GM11168 (cell line): ENCODE measurements around the gene ZNF423.
"Not testable (repeated sequence)": the region's sequence is repeated elsewhere in the genome, so short reads cannot be mapped to it uniquely, and the experiment has no call there.

Source experiments
- in situ Hi-C: fragments of 300-500 bp; cut with MboI; formaldehyde crosslinking; loops from one replicate; pipeline ENCODE4 v1.12.0; 2022; ENCODE audit warnings: low sequenced_read_pairs; ENCODE audit not compliant: unreplicated experiment

The ZNF423 gene

GRCh38 chr16:49874613-49875237 is 18.8 kb upstream of the ZNF423 start:
- in situ Hi-C loops = no loop called here

GRCh38 chr16:49871824-49872223 is 15.9 kb upstream of the ZNF423 start:
- in situ Hi-C loops = not testable (repeated sequence)

GRCh38 chr16:49869731-49870130 is 13.8 kb upstream of the ZNF423 start:
- in situ Hi-C loops = no loop called here

GRCh38 chr16:49867796-49868668 is 12.1 kb upstream of the ZNF423 start:
- in situ Hi-C loops = no loop called here

GRCh38 chr16:49867234-49867633 is 11.3 kb upstream of the ZNF423 start:
- in situ Hi-C loops = no loop called here

GRCh38 chr16:49866595-49867071 is 10.7 kb upstream of the ZNF423 start:
- in situ Hi-C loops = no loop called here

GRCh38 chr16:49862694-49863093 is 6.8 kb upstream of the ZNF423 start:
- in situ Hi-C loops = no loop called here

- in situ Hi-C loops = no loop called here
These were observed 5.4 kb upstream of the ZNF423 start for GRCh38 chr16:49861299-49861698.

GRCh38 chr16:49860593-49860992 is 4.7 kb upstream of the ZNF423 start:
- in situ Hi-C loops = no loop called here

GRCh38 chr16:49859125-49859811 is 3.4 kb upstream of the ZNF423 start:
- in situ Hi-C loops = no loop called here

- in situ Hi-C loops = no loop called here
These were observed 2.5 kb upstream of the ZNF423 start for GRCh38 chr16:49858200-49859124.

- in situ Hi-C loops = no loop called here
These were observed 1.7 kb upstream of the ZNF423 start for GRCh38 chr16:49857423-49858181.

- in situ Hi-C loops = no loop called here
These were observed 889 bp upstream of the ZNF423 start for GRCh38 chr16:49856672-49857330.

- in situ Hi-C loops = no loop called here
These were observed 561 bp downstream of the ZNF423 start for GRCh38 chr16:49855280-49855821.

GRCh38 chr16:49854796-49855203 is 1.1 kb downstream of the ZNF423 start:
- in situ Hi-C loops = no loop called here

GRCh38 chr16:49854188-49854795 is 1.6 kb downstream of the ZNF423 start:
- in situ Hi-C loops = no loop called here

- in situ Hi-C loops = no loop called here
These were observed 3.6 kb downstream of the ZNF423 start for GRCh38 chr16:49852279-49852678.

GRCh38 chr16:49851468-49851787 is 4.5 kb downstream of the ZNF423 start:
- in situ Hi-C loops = no loop called here
